Measurements from ENCODE around the gene ELOVL1.

DNA sequence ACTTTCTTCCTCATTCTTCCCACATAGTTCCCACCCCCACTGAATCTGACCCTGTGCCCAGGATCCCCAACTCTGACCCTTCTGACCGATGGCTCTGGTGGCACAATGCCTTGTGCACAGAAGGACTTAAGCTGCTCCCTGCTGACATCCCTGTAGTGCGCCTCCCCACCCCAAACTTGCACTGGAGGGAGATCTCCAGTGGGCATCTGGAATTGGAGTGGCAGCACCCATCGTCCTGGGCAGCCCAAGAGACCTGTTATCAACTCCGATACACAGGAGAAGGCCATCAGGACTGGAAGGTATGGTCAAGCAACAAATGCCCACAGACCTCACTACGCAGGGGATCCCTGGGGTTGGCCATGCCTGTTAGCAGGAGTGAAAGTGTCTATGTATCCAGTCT, 21.2 kb downstream of the ELOVL1 start:
- TF ChIP-seq, protein P1, sequence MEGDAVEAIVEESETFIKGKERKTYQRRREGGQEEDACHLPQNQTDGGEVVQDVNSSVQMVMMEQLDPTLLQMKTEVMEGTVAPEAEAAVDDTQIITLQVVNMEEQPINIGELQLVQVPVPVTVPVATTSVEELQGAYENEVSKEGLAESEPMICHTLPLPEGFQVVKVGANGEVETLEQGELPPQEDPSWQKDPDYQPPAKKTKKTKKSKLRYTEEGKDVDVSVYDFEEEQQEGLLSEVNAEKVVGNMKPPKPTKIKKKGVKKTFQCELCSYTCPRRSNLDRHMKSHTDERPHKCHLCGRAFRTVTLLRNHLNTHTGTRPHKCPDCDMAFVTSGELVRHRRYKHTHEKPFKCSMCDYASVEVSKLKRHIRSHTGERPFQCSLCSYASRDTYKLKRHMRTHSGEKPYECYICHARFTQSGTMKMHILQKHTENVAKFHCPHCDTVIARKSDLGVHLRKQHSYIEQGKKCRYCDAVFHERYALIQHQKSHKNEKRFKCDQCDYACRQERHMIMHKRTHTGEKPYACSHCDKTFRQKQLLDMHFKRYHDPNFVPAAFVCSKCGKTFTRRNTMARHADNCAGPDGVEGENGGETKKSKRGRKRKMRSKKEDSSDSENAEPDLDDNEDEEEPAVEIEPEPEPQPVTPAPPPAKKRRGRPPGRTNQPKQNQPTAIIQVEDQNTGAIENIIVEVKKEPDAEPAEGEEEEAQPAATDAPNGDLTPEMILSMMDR (IDR thresholded peaks at IDR 0.05): no peak
- TF ChIP-seq EP300 (IDR thresholded peaks at IDR 0.05): no peak

Data from esophagus muscularis mucosa (tissue), 3 donors.